GM23338 (cell line): ENCODE data around the gene BIRC3. TPM values are rescaled to one million over a fixed set of nuclear protein-coding genes. Genes with fewer than 3 reads are reported as not detected.

Experiments used
- ATAC-seq: fragments of 200-7000 bp; cut with Tn5 transposase; 3 replicates; pipeline ENCODE4 v1.9.1; 2020
- DNase-seq: peaks from one replicate; pipeline ENCODE4 v3.0.0-alpha.2; 2015; ENCODE audit warnings: low spot score
- H2AFZ ChIP-seq: fragments of 200-600 bp; sonication (generic); 2 replicates; pipeline ENCODE4 v1.8.0; 2016; ENCODE audit warnings: antibody characterized with exemption, mild to moderate bottlenecking, moderate library complexity
- H3F3A ChIP-seq: fragments of 200-600 bp; sonication (generic); replicated peaks from 2 replicates; pipeline ENCODE4 v1.8.0; 2017; ENCODE audit warnings: antibody characterized with exemption, mixed run types, low read depth
- H3K27ac ChIP-seq: fragments of 200-600 bp; sonication (generic); 2 replicates; pipeline ENCODE4 v1.6.1; 2016; ENCODE audit warnings: low read depth
- H3K27me3 ChIP-seq: fragments of 200-600 bp; sonication (generic); 2 replicates; pipeline ENCODE4 v1.8.0; 2016; ENCODE audit warnings: mild to moderate bottlenecking, mixed run types, moderate library complexity; ENCODE audit not compliant: insufficient read depth
- H3K36me3 ChIP-seq: fragments of 200-600 bp; sonication (generic); 2 replicates; pipeline ENCODE4 v1.8.0; 2016; ENCODE audit warnings: mild to moderate bottlenecking; ENCODE audit not compliant: insufficient read depth
- H3K4me1 ChIP-seq: fragments of 200-600 bp; sonication (generic); 2 replicates; pipeline ENCODE4 v1.8.0; 2016; ENCODE audit warnings: mild to moderate bottlenecking, moderate library complexity; ENCODE audit not compliant: insufficient read depth
- H3K4me2 ChIP-seq: fragments of 200-600 bp; sonication (generic); 2 replicates; pipeline ENCODE4 v1.7.1; 2017; ENCODE audit warnings: mixed run types
- H3K4me3 ChIP-seq: fragments of 200-600 bp; sonication (generic); 2 replicates; pipeline ENCODE4 v1.6.1; 2016; ENCODE audit warnings: mixed run types
- H3K79me2 ChIP-seq: fragments of 200-600 bp; sonication (generic); replicated peaks from 2 replicates; pipeline ENCODE4 v1.8.0; 2017; ENCODE audit warnings: mild to moderate bottlenecking; ENCODE audit not compliant: insufficient read depth
- H3K9me2 ChIP-seq: fragments of 200-600 bp; sonication (generic); 2 replicates; pipeline ENCODE4 v1.8.0; 2017; ENCODE audit not compliant: insufficient read depth
- H4K20me1 ChIP-seq: fragments of 200-600 bp; sonication (generic); replicated peaks from 2 replicates; pipeline ENCODE4 v1.8.0; 2017; ENCODE audit warnings: mild to moderate bottlenecking; ENCODE audit not compliant: insufficient read depth
- H3K27ac Mint-ChIP-seq: 2 replicates; pipeline ENCODE4 v1.8.0; 2020; ENCODE audit warnings: inconsistent platforms, mild to moderate bottlenecking, moderate library complexity, mixed read lengths
- H3K27me3 Mint-ChIP-seq: 3 replicates; pipeline ENCODE4 v1.8.0; 2022; ENCODE audit warnings: low read depth, mild to moderate bottlenecking, moderate library complexity, mixed read lengths, inconsistent platforms; ENCODE audit not compliant: insufficient read depth, poor library complexity
- H3K36me3 Mint-ChIP-seq: 3 replicates; pipeline ENCODE4 v1.8.0; 2021; ENCODE audit warnings: low read depth, mild to moderate bottlenecking, inconsistent platforms, moderate library complexity, mixed read lengths
- H3K4me1 Mint-ChIP-seq: 3 replicates; pipeline ENCODE4 v1.8.0; 2020; ENCODE audit warnings: mild to moderate bottlenecking, inconsistent platforms, mixed read lengths
- H3K4me3 Mint-ChIP-seq: 3 replicates; pipeline ENCODE4 v1.8.0; 2021; ENCODE audit warnings: moderate library complexity, mild to moderate bottlenecking, inconsistent platforms, mixed read lengths
- H3K9me3 Mint-ChIP-seq: 3 replicates; pipeline ENCODE4 v1.8.0; 2020; ENCODE audit warnings: moderate library complexity, mild to moderate bottlenecking, inconsistent platforms, mixed read lengths
- CREB1 ChIP-seq: fragments of 250-450 bp; sonication (Bioruptor Pico); IDR thresholded peaks from 2 replicates; pipeline ENCODE4 v1.5.0; 2020; ENCODE audit warnings: low read depth, mild to moderate bottlenecking, moderate library complexity
- ETS1 ChIP-seq: IDR thresholded peaks from 2 replicates; pipeline ENCODE4 v1.6.1; 2016; ENCODE audit warnings: antibody characterized with exemption
- EZH2 ChIP-seq: fragments of 200-600 bp; sonication (generic); IDR thresholded peaks from one replicate; pipeline ENCODE4 v1.8.0; 2017; ENCODE audit warnings: antibody characterized with exemption, mild to moderate bottlenecking, low read depth; ENCODE audit not compliant: unreplicated experiment
- EZH2phosphoT487 ChIP-seq: fragments of 200-600 bp; sonication (generic); IDR thresholded peaks from one replicate; pipeline ENCODE4 v1.8.1; 2018; ENCODE audit warnings: antibody characterized with exemption; ENCODE audit not compliant: unreplicated experiment
- NANOG ChIP-seq: IDR thresholded peaks from 2 replicates; pipeline ENCODE4 v1.6.1; 2016; ENCODE audit warnings: antibody characterized with exemption, borderline replicate concordance
- POLR2AphosphoS5 ChIP-seq: IDR thresholded peaks from 2 replicates; pipeline ENCODE4 v1.6.1; 2016; ENCODE audit warnings: antibody characterized with exemption, low read depth
- REST ChIP-seq: IDR thresholded peaks from one replicate; pipeline ENCODE4 v1.6.1; 2018; ENCODE audit warnings: antibody characterized with exemption; ENCODE audit not compliant: unreplicated experiment
- STAT1 ChIP-seq: IDR thresholded peaks from one replicate; pipeline ENCODE4 v1.6.1; 2016; ENCODE audit warnings: antibody characterized with exemption; ENCODE audit not compliant: unreplicated experiment
- ZNF114 ChIP-seq: fragments of 250-450 bp; sonication (Bioruptor Pico); IDR thresholded peaks from 2 replicates; pipeline ENCODE4 v1.5.0; 2020; ENCODE audit warnings: mild to moderate bottlenecking, moderate library complexity
- ZNF331 ChIP-seq: fragments of 250-450 bp; sonication (Bioruptor Pico); IDR thresholded peaks from 2 replicates; pipeline ENCODE4 v1.5.0; 2020; ENCODE audit warnings: low read depth, mild to moderate bottlenecking, moderate library complexity
- polyA plus RNA-seq: library from polyadenylated mRNA; unstranded; fragments of >200 nt; fragmentation: Nextera tagmentation; extraction: Ambion mirVana; gene quantifications from 2 replicates; pipeline ENCODE4 v1.2.1, GENCODE V29; 2016
- total RNA-seq: library from RNA; depleted of rRNA; stranded (reverse); fragments of >200 nt; shearing (Covaris generic); gene quantifications from 2 replicates; pipeline ENCODE4 v1.2.3, GENCODE V29; 2014

BIRC3 gene
- total and polyA plus RNA-seq, 2 experiments from 2014 or later = 0.03 TPM; not detected in 1

GRCh38 chr11:102302241-102302640 lies 15.0 kb upstream of the BIRC3 start (continued):
- TF ChIP-seq ETS1 (no peak), ZNF331 (CRISPR knock-in tag) (no peak)

- Histone ChIP-seq H3K9me2 (peaks cover 8% of the 10 kb centered on the region; the same call in 1 of the 2 replicates), H3K4me2 (no peak overlapping the region), H3K4me3 (no peak overlapping the region), H2AFZ (no peak overlapping the region), H3K36me3 (no peaks in the 10 kb centered on the region; the same call in none of the 2 replicates), H3K79me2 (no peaks in the 10 kb centered on the region), H3K27ac (no peak overlapping the region), H3K4me1 (peaks cover 11% of the 10 kb centered on the region), H3K27me3 (no peaks in the 10 kb centered on the region), H3F3A (no peaks in the 10 kb centered on the region), H4K20me1 (no peaks in the 10 kb centered on the region)
- DNase-seq = no peak
- no peak for TF ChIP-seq STAT1
- TF ChIP-seq REST = no peak
- TF ChIP-seq POLR2AphosphoS5 = no peak
- TF ChIP-seq ETS1 = no peak
- no peak for TF ChIP-seq NANOG
- TF ChIP-seq EZH2phosphoT487 = no peak
- TF ChIP-seq CREB1 (CRISPR knock-in tag) = no peak
- TF ChIP-seq ZNF114 (CRISPR knock-in tag) = no peak
- no peak for TF ChIP-seq EZH2
- Mint-ChIP-seq H3K9me3 (peaks cover 24% of the 10 kb centered on the region), H3K4me3 (no peak overlapping the region), H3K27me3 (peaks cover 3% of the 10 kb centered on the region), H3K36me3 (peaks cover 16% of the 10 kb centered on the region), H3K4me1 (peaks cover 12% of the 10 kb centered on the region), H3K27ac (no peak overlapping the region)
- ATAC-seq = no peak
These were observed 12.6 kb upstream of the BIRC3 start for GRCh38 chr11:102304686-102305085.
